ENCODE measurements around the gene RTEL1.

RTEL1 gene

GRCh38 chr20:63661959-63662812 lies 4.1 kb downstream of the RTEL1 start:
- no peak overlapping the region for H3K4me3 ChIP-seq (ENCODE audit: low read depth, low read length)
- TF ChIP-seq CTCF (IDR thresholded peaks at IDR 0.05; ENCODE audit: low read depth, low read length): no peak

GRCh38 chr20:63662813-63663189 lies 4.7 kb downstream of the RTEL1 start:
- TF ChIP-seq CTCF (IDR thresholded peaks at IDR 0.05; ENCODE audit: low read depth, low read length): no peak
- no peak overlapping the region for H3K4me3 ChIP-seq (ENCODE audit: low read depth, low read length)

- H3K4me3 ChIP-seq (ENCODE audit: low read depth, low read length): no peak overlapping the region
- TF ChIP-seq CTCF (IDR thresholded peaks at IDR 0.05; ENCODE audit: low read depth, low read length): no peak
Observed at GRCh38 chr20:63663332-63664066, 5.4 kb downstream of the RTEL1 start.

- TF ChIP-seq CTCF (IDR thresholded peaks at IDR 0.05; ENCODE audit: low read depth, low read length): no peak
- no peak overlapping the region for H3K4me3 ChIP-seq (ENCODE audit: low read depth, low read length)
Observed at GRCh38 chr20:63664143-63664851, 6.2 kb downstream of the RTEL1 start.

GRCh38 chr20:63664861-63665594 lies 6.9 kb downstream of the RTEL1 start:
- TF ChIP-seq CTCF (IDR thresholded peaks at IDR 0.05; ENCODE audit: low read depth, low read length): no peak
- no peak overlapping the region for H3K4me3 ChIP-seq (ENCODE audit: low read depth, low read length)

GRCh38 chr20:63665708-63666107 lies 7.6 kb downstream of the RTEL1 start:
- TF ChIP-seq CTCF (IDR thresholded peaks at IDR 0.05; ENCODE audit: low read depth, low read length): no peak
- H3K4me3 ChIP-seq (ENCODE audit: low read depth, low read length): no peak overlapping the region
